ENCODE results near the gene WDR27.

GRCh38 chr6:169710009-169710408 is 8.2 kb upstream of the WDR27 start:
- no peak for TF ChIP-seq SREBF2 (IDR thresholded peaks at IDR 0.05)
- no peak for TF ChIP-seq POLR2A (IDR thresholded peaks at IDR 0.05; ENCODE audit: low read length)
- no peak for TF ChIP-seq BHLHE40 (IDR thresholded peaks at IDR 0.05; ENCODE audit: low read depth, low read length)
- no peak for TF ChIP-seq CTCF (IDR thresholded peaks at IDR 0.05)
- TF ChIP-seq MAFK (IDR thresholded peaks at IDR 0.05; ENCODE audit: partially characterized antibody) = no peak
- TF ChIP-seq TFCP2L1 (CRISPR knock-in tag; IDR thresholded peaks at IDR 0.05) = no peak
